ENCODE results near the gene WIPF1.

WIPF1 gene

GRCh38 chr2:174571669-174572323 lies 25.8 kb downstream of the WIPF1 start:
- no peak for TF ChIP-seq CTCF (IDR thresholded peaks at IDR 0.05; ENCODE audit: insufficient read depth, low read depth, low read length, missing control alignments)

GRCh38 chr2:174570318-174570958 lies 27.2 kb downstream of the WIPF1 start:
- TF ChIP-seq CTCF (IDR thresholded peaks at IDR 0.05; ENCODE audit: insufficient read depth, low read depth, low read length, missing control alignments), result no peak
- no peak overlapping the region for H3K4me3 ChIP-seq (ENCODE audit: low read length)
- DNase-seq (ENCODE audit: low read depth), result peak; percentile 59

More at GRCh38 chr2:174571669-174572323, 25.8 kb downstream of the WIPF1 start:
- DNase-seq (ENCODE audit: low read depth), result no peak
- H3K4me3 ChIP-seq (ENCODE audit: low read length), result no peak overlapping the region

DNA sequence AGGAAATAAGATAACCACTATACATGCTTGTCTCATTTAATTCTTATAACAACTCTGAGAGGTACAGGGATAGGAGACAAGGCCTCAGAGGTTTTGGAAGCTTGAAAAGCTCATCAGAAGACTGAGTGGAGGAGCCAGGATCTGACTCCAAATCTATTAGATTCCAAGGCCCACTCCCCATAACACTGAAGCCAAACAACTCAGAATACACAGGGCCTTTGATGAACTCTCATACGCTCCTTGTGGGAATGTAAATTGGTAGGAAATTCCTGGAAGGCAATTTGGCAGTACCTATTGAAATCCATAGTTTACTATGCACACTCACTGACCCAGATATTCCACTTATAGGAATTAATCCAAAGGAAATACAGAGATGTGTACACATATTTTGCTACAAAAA lies 27.9 kb downstream of the WIPF1 start:
- no peak for DNase-seq (ENCODE audit: low read depth)
- no peak overlapping the region for H3K4me3 ChIP-seq (ENCODE audit: low read length)
- no peak for TF ChIP-seq CTCF (IDR thresholded peaks at IDR 0.05; ENCODE audit: insufficient read depth, low read depth, low read length, missing control alignments)

- no peak overlapping the region for H3K4me3 ChIP-seq (ENCODE audit: low read length)
- TF ChIP-seq CTCF (IDR thresholded peaks at IDR 0.05; ENCODE audit: insufficient read depth, low read depth, low read length, missing control alignments), result no peak
- DNase-seq (ENCODE audit: low read depth), result no peak
Observed at GRCh38 chr2:174568425-174568824, 29.2 kb downstream of the WIPF1 start.

GRCh38 chr2:174566871-174567270 lies 30.7 kb downstream of the WIPF1 start:
- no peak for DNase-seq (ENCODE audit: low read depth)
- H3K4me3 ChIP-seq (ENCODE audit: low read length), result no peak overlapping the region
- TF ChIP-seq CTCF (IDR thresholded peaks at IDR 0.05; ENCODE audit: insufficient read depth, low read depth, low read length, missing control alignments), result no peak

DNA sequence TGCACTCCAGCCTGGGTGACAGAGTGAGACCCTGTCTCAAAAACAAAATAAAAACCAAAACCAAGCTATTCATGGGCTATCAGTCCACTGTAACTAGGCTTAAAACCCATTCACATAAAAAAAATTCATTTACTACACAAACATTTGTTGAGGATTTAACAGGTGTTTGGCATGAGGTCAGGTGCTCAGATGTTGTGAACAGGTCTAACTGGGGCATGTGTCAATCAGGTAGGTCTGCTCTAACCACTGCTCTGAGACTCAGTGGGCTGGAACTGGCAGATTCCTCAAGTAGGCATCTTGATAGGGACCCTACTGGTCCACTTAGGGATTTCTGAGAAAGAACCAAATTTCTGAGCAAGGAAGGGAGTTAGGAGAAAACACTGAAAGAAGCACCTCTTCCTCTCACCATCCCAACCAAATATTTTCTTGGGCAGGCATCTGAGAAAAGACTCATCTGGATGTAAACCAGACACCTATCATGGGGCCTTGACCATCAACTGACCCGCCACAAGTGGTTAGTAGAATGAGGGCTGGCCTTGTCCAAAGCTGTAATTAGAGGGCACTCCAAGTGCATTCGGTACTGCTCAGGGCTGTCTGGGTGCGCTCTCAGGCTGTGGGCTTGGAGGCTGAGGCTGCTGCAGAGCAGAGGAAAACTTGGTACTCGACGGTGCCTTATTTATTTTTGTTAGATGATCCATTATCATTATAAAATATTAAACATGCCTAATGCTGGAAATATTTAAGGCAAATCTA lies 33.9 kb downstream of the WIPF1 start:
- no peak overlapping the region for H3K4me3 ChIP-seq (ENCODE audit: low read length)
- no peak for DNase-seq (ENCODE audit: low read depth)
- TF ChIP-seq CTCF (IDR thresholded peaks at IDR 0.05; ENCODE audit: insufficient read depth, low read depth, low read length, missing control alignments), result no peak
